AG04449 (cell line): ENCODE results near the gene TARM1.

Experiments used
- CTCF ChIA-PET: fragments of 350-600 bp; formaldehyde crosslinking; extraction: SDS; loops from one replicate; lab custom pipeline; 2021; ENCODE audit warnings: antibody characterized with exemption; lab: Yijun Ruan, JAX
- POLR2A ChIA-PET: fragments of 400-600, 350-600 bp; formaldehyde crosslinking; extraction: SDS; loops from one replicate; lab custom pipeline; 2020; ENCODE audit warnings: antibody characterized with exemption, inconsistent platforms; lab: Yijun Ruan, JAX
- DNase-seq: peaks from one replicate; pipeline ENCODE4 v3.0.0-alpha.2; 2010; ENCODE audit warnings: low read depth, low spot score
- H3K4me3 ChIP-seq: 2 replicates; pipeline ENCODE4 v1.5.1; 2011; ENCODE audit warnings: low read depth, mild to moderate bottlenecking, control low read depth, low read length
- CTCF ChIP-seq: IDR thresholded peaks from one replicate; pipeline ENCODE4 v1.5.1; 2011; ENCODE audit warnings: mild to moderate bottlenecking, moderate library complexity, low read length, control low read depth, inconsistent platforms; ENCODE audit not compliant: insufficient read depth; ENCODE audit errors: missing control alignments

Gene TARM1

GRCh38 chr19:54029301-54029700 lies 51.9 kb downstream of the TARM1 start:
- H3K4me3 ChIP-seq = no peak overlapping the region
- ChIA-PET POLR2A (no interaction called here), CTCF (interaction anchor here (1.0 to 11.4 kb wide), 20 partner anchors 9 to 241 kb away, joined by 3 to 170 read pairs (median 4); no protein-coding TSS in a partner anchor)
- TF ChIP-seq CTCF = no peak
- DNase-seq = no peak

- H3K4me3 ChIP-seq = no peak overlapping the region
- TF ChIP-seq CTCF = no peak
- POLR2A ChIA-PET = no interaction called here
- no peak for DNase-seq
- CTCF ChIA-PET = interaction anchor here (1.1 to 11.4 kb wide), 5 partner anchors 9 to 255 kb away, joined by 3 to 170 read pairs (median 4); no protein-coding TSS in a partner anchor
Measured at GRCh38 chr19:54026656-54027055, 54.5 kb downstream of the TARM1 start.

- POLR2A ChIA-PET = no interaction called here
- H3K4me3 ChIP-seq = no peak overlapping the region
- DNase-seq = no peak
- CTCF ChIA-PET = interaction anchor here (0.7 to 11.4 kb wide), 25 partner anchors 11 to 829 kb away, joined by 3 to 170 read pairs (median 5); partner anchors contain the start of gene MYADM
- no peak for TF ChIP-seq CTCF
Measured at GRCh38 chr19:54024660-54025059, 56.5 kb downstream of the TARM1 start.

GRCh38 chr19:54023191-54023590 lies 58.0 kb downstream of the TARM1 start:
- DNase-seq = no peak
- H3K4me3 ChIP-seq = no peak overlapping the region
- no peak for TF ChIP-seq CTCF
- ChIA-PET POLR2A (interaction anchor here (1.2 kb wide), 1 partner anchor 156 kb away, joined by 4 read pairs; the partner anchor contains the start of gene MYADM), CTCF (interaction anchor here (0.8 to 11.4 kb wide), 32 partner anchors 9 to 828 kb away, joined by 3 to 170 read pairs (median 5); partner anchors contain the start of gene MYADM)

GRCh38 chr19:54021932-54022331 lies 59.2 kb downstream of the TARM1 start:
- no peak overlapping the region for H3K4me3 ChIP-seq
- ChIA-PET POLR2A (no interaction called here), CTCF (interaction anchor here (1.1 to 11.4 kb wide), 8 partner anchors 10 to 229 kb away, joined by 3 to 170 read pairs (median 15); no protein-coding TSS in a partner anchor)
- no peak for DNase-seq
- no peak for TF ChIP-seq CTCF

GRCh38 chr19:54021363-54021762 lies 59.8 kb downstream of the TARM1 start:
- H3K4me3 ChIP-seq = no peak overlapping the region
- CTCF ChIA-PET = interaction anchor here (1.4 to 11.4 kb wide), 4 partner anchors 8 to 228 kb away, joined by 3 to 170 read pairs (median 42); no protein-coding TSS in a partner anchor
- POLR2A ChIA-PET = no interaction called here
- no peak for DNase-seq
- TF ChIP-seq CTCF = no peak
